Measurements from ENCODE around the gene MLIP. TPM values are rescaled to one million over a fixed set of nuclear protein-coding genes. Genes with fewer than 3 reads are reported as not detected.
"Not testable (repeated sequence)": the region's sequence is repeated elsewhere in the genome, so short reads cannot be mapped to it uniquely, and the experiment has no call there.

The MLIP gene, protein sequence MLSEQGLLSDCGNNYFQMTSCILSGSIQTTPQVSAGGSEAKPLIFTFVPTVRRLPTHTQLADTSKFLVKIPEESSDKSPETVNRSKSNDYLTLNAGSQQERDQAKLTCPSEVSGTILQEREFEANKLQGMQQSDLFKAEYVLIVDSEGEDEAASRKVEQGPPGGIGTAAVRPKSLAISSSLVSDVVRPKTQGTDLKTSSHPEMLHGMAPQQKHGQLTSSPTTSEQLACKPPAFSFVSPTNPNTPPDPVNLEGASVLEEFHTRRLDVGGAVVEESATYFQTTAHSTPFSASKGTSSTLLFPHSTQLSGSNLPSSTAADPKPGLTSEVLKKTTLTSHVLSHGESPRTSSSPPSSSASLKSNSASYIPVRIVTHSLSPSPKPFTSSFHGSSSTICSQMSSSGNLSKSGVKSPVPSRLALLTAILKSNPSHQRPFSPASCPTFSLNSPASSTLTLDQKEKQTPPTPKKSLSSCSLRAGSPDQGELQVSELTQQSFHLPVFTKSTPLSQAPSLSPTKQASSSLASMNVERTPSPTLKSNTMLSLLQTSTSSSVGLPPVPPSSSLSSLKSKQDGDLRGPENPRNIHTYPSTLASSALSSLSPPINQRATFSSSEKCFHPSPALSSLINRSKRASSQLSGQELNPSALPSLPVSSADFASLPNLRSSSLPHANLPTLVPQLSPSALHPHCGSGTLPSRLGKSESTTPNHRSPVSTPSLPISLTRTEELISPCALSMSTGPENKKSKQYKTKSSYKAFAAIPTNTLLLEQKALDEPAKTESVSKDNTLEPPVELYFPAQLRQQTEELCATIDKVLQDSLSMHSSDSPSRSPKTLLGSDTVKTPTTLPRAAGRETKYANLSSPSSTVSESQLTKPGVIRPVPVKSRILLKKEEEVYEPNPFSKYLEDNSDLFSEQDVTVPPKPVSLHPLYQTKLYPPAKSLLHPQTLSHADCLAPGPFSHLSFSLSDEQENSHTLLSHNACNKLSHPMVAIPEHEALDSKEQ
- not detected in 2 replicates for total RNA-seq (2014; rRNA removed; shearing (Covaris generic))

DNA sequence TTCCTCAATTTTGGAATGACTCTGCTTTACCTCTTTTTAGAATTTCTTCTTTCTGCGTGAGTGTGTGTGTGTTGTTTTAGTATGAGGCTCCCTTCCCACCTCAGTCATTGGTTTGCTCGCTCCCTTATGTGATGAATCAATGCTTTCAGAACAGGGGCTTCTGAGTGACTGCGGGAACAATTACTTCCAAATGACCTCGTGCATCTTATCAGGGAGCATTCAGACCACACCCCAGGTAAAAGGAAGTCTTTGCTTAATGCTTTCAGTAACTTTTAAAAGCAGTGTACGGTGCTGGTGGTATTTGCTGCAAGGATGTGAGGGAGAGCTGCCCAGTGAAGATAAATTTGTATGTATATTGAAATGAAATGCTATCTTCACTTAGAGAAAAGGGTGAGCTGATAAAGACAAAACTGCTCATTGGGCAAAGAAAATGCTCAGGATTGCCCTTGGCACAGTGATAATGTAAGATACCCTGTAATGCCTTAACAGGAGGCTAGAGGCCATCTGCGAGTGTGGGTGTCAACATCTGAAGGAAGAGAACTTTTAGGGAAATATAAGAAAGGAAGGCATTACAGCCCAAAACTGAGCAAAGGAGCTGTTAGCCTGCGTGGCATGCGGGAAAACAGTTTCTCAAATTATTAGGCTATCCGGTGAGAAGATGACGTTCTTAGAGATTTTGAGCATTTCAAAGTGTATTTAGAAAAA is at the start of gene MLIP:
Gene MLIP (plus strand): TSS at position 103 of the 705 bp plus-strand sequence. CDS start 37 bp downstream, at position 140.
- no peak for DNase-seq (ENCODE audit: low spot score)
- in situ Hi-C loops (cut with HindIII; ENCODE audit: low sequenced_read_pairs) = no loop called here

DNA sequence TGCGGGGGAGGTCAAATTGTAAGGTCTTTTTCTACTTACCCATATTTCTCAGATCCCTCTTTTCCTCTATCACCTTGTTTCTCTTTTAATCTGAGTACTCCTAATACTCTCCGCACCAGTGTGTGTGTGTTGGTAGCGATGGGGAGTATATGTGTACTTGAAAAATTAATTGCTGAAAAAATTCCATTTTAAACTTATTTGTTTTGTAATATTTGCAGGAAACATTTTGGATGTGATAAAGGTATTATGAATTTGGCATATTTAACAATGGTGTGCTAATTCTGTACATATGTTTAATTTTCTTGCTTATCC is 48.1 kb upstream of the MLIP start:
- DNase-seq (ENCODE audit: low spot score) = no peak
- in situ Hi-C loops (cut with HindIII; ENCODE audit: low sequenced_read_pairs) = no loop called here

DNA sequence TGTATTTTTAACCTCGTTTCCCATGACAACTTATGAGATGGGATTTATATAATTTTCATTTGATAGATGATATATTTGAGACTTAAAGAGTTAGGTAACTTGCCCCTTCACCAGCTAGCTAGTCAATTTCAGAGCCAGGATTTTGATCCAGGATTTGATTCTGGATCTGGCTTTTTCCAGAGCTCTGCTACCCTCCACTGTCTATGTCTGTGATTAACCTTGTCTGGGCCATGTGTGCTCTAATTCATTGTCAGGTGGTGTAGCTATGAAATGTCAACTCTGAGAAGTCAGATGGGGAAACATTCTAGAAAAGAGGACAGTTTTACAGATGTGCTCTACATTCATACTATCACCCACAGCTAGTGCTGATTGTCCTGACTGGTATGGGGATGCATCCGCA is 42.5 kb upstream of the MLIP start:
- in situ Hi-C loops (cut with HindIII; ENCODE audit: low sequenced_read_pairs) = no loop called here
- DNase-seq (ENCODE audit: low spot score) = no peak

DNA sequence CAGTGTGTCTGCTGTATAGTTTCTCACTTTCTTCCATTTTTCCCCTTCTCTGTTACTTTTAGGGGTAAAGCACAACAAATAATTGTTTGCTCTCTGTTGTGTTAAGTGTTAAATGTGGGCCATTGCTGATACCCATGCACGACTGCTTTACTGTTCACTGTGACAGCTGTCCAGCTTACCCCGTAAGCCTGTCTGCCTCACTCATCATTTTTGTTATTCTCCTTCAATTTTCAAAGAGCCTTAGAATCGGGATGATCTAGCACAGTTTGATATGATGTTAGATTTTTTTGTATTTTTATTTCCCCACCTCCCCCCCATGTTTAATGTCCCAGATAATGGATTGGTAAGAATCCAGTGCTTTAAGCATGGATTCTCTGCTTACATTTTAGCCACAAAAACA is 41.2 kb upstream of the MLIP start:
- in situ Hi-C loops (cut with HindIII; ENCODE audit: low sequenced_read_pairs) = no loop called here

DNA sequence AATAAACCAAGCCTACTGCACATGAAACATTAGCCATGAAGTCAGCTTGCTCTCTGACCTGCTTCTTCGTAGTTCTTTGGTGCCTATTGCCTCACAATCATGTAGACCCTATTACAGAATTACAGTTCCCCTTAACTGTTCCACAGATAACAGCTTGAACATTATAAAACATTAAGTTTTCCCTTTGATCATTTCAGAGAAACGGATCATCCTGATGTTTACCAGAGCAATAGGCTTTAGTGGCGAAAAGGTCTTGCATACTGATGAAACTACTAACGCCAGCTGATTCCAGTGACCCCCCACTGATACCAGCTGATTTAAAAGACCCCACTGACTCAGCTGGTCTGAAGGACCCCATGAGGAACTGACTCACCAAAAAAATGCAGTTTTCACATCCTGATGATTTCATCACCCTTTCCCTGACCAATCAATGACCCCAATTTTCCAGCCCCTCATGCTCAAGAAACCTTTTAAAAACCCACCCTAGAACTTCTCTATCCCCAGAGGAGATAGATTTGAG is 39.4 kb upstream of the MLIP start:
- in situ Hi-C loops (cut with HindIII; ENCODE audit: low sequenced_read_pairs) = no loop called here
- no peak for DNase-seq (ENCODE audit: low spot score)

More for the DNA sequence above, 41.2 kb upstream of the MLIP start:
- DNase-seq (ENCODE audit: low spot score) = no peak

DNA sequence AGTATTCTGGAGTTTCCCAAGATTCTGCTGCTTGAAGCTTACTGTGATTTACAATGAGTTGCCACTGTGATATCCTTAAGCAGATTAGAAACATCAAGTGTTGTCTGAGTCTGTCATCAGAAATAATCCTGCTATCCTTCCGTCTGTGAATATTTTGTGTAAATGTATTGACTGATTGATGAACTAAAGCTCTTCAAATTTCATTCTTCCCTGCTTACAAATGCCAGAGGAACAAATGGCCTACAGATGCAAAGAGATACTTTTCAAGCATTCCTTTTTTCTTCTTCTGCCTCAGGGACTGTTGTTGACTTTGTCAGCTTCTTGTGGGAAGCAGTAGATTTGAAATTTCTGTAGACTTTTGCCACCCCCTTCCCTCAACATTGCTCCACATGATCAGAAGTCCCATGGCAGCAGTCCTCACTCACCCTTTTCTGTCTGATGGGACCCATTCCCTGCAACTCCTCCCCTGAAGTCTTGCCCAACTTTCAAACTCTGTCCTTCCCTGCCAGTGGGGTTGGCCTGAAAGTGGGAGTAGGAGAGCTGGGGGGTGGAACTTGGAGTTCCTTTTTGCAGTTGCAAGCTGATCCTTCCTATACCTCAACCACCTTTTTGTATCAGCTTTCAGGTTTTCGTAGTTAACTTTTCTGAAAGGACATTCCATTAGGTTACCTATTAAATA is 38.5 kb upstream of the MLIP start:
- in situ Hi-C loops (cut with HindIII; ENCODE audit: low sequenced_read_pairs) = no loop called here
- no peak for DNase-seq (ENCODE audit: low spot score)

DNA sequence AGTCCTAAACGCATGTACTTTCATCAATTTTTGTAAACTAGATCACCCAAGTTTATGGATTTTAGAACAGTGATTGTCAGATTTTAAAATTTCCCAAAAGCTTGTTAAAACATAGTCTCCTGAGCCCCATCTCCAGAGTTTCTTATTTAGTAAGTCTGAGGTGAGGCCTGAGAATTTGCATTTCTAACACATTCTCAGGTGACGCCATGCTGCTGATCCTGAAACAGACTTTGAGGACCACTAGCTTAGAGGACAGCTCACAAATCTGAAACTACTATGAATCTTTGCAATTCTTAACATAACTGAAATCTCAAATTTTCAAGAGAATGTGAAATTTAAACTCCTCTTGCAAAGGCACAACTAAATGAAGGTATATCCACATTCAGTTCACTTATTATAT is 37.8 kb upstream of the MLIP start:
- in situ Hi-C loops (cut with HindIII; ENCODE audit: low sequenced_read_pairs) = no loop called here
- no peak for DNase-seq (ENCODE audit: low spot score)

DNA sequence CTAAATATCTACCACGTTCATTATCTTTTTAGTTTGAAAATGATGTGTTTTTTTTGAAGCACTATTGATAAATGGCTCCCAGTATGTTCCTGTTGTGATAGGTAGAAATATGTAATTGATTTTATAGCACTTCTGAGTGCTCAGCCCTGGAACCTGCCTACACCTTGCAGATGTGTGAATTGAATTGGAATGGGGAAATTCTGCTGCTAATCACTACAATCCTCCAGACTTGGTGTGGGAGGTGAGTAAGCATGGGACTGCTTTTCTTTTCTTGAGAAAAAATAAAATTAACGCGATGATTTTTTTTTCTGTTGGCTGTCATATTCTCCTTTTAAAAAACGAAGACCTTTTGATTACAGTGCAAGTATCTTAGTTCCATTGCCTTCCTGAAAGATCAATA is 37.1 kb upstream of the MLIP start:
- no peak for DNase-seq (ENCODE audit: low spot score)
- in situ Hi-C loops (cut with HindIII; ENCODE audit: low sequenced_read_pairs) = no loop called here

DNA sequence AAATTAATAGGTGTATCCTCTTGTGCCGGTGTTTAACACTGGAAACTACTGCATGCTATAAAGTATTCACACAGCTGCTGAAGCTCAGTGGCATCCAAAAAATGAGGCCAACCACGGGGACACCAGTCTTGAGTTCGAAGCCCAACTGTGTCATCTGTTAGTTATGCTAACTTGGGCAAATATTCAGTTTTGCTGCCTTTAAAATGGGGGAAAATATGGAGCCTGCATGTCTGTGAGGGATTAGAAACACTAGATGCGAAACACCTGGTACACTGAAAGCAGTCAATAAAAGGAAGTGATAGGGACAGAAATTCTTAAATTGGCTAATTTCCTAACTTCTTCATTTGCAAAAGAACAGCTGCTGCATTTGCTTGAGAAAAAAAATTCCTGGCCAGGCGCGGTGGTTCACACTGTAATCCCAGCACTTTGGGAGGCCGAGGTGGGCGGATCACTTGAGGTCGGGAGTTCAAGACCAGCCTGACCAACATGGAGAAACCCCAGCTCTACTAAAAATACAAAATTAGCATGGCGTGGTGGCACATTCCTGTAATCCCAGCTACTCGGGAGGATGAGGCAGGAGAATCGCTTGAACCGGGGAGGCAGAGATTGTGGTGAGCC is 36.6 kb upstream of the MLIP start:
- DNase-seq (ENCODE audit: low spot score) = no peak
- in situ Hi-C loops (cut with HindIII; ENCODE audit: low sequenced_read_pairs) = no loop called here

DNA sequence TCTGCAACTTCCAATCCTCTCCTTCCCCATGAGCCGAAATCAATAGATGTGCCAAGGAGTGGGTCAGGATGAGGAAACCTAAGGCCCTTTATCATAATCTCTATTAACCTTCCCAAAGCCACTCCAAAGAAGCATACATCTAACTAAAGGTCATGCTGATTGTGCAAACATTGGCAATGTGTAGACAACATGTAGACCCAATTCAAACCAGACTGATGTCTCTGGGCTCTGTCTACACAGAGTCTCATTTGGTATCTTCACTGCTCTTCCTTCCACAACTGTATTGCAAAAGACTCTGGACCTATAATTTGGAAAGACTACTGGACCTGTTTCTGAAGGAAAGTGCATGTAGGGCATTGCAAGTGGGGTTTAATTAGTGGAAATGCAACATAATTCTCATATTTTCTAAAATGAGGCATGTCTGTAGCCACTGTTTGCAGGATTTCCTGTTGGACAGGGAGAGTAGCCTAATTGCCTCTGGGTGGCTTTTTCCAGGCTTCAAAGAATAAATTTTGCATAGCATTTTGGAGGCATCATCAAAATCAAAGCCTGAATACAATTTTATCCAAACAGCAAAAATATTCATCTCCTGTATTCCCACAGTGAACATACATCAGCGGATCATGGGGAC is 35.0 kb upstream of the MLIP start:
- in situ Hi-C loops (cut with HindIII; ENCODE audit: low sequenced_read_pairs) = no loop called here
- DNase-seq (ENCODE audit: low spot score) = no peak

DNA sequence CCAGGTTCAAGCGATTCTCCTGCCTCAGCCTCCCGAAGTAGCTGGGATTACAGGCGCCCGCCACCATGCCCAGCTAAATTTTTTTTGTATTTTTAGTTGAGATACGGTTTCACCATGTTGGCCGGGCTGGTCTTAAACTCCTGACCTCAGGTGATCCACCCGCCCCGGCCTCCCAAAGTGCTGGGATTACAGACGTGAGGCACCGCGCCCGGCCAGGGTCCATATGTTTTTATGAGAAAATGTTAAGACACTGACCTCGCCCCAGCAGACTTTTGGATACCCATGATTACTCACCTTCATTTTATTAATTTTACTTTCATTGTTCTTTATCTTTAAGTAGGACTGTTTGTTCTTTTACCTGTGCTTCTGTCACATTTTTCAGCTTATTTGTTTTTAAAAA is 29.7 kb upstream of the MLIP start:
- in situ Hi-C loops (cut with HindIII; ENCODE audit: low sequenced_read_pairs); DNase-seq (ENCODE audit: low spot score): not testable (repeated sequence)

DNA sequence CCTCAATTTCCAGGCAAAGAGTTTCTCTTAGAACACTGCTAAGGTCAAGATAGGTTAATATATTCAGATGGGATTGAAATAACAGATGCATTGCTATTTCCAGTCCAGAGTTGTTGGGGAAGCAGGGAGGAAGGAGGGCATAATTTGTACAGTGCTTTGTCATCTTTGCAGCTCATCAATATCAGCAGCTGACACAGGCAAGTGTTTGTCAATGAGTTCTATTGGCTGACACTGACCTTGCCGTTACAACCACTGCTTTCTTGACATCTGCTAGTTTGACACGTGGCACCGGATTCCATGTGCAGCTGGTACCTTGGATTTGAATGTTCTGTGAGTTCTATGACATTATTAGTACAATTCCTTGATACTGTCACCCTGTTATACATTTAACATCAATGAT is 28.0 kb upstream of the MLIP start:
- no peak for DNase-seq (ENCODE audit: low spot score)

DNA sequence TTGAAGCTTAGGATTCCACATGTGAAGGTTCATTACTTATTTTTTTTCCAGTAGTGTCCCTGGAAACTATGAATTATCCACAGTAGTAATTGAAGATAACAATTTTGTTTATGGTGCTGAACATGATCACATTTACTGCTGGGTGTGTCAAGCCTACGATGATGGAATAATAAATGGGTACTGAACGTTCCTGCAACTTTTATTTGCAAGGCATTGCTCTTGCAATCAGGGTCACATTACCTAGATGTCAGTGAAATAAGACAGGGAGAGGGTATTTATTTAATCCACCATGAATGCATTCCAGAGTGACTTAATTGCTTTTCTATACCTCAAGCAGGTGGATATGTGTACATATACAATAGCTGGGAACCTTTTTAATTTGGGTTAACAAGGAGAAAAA is 27.0 kb upstream of the MLIP start:
- no peak for DNase-seq (ENCODE audit: low spot score)
- in situ Hi-C loops (cut with HindIII; ENCODE audit: low sequenced_read_pairs) = no loop called here

More for the DNA sequence above, 28.0 kb upstream of the MLIP start:
- in situ Hi-C loops (cut with HindIII; ENCODE audit: low sequenced_read_pairs) = no loop called here

DNA sequence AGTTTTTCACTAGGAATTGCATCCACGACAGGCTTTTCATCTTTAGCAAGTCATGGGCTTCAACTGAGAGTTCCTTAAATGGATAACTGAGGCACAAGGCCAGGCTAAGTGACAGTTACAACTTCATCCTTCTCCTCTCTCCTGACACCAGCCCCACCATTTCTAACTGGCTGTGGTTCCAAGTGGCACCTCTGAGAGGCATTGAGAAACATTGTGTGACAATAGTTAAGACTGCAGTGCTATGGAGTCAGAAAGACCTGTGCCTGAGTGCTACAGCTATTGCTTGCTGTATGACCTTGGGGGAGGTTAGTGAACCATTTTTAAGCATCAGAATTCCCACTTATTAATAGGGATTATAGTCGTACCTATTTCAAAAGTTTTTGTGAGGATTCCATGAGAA is 26.2 kb upstream of the MLIP start:
- DNase-seq (ENCODE audit: low spot score) = no peak
- in situ Hi-C loops (cut with HindIII; ENCODE audit: low sequenced_read_pairs) = no loop called here

DNA sequence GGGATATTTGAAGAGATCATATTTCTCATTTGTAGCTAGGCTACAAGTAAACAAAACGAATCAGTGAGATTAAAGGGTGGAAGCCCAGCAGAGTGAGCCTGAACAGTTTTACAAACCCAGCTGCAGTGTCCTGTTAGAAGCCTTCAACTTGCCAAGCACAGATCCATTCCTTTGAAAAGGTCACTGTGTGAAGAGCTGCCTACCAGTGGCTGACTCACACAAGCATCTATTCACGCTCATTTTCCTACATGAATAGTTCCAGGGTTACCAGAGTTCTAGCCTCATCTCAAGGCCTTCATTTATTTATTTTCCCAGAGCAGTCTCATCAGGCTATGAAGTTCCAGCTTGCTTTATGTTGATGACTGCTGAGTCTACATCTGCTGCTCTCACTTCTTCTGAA is 25.7 kb upstream of the MLIP start:
- in situ Hi-C loops (cut with HindIII; ENCODE audit: low sequenced_read_pairs) = no loop called here
- no peak for DNase-seq (ENCODE audit: low spot score)

DNA sequence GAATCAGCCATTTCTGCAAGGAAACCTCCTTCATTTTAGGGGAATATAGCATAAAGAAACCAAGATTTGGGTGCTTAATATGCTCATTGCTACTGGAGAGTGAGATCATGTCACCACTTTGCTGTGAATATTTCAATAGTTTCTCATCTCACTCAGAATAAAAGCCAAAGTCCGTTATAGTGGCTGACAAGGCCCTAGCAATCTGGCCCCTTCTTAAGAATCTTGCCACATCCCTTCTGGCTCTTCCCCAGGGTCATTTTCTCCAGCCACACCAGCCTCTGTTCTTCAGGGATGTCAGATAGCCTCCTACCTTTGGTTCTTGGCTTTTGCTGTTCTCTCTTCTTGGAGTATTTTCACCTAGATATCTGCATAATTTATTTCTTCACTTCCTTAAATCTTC is 24.8 kb upstream of the MLIP start:
- in situ Hi-C loops (cut with HindIII; ENCODE audit: low sequenced_read_pairs) = no loop called here
- no peak for DNase-seq (ENCODE audit: low spot score)

DNA sequence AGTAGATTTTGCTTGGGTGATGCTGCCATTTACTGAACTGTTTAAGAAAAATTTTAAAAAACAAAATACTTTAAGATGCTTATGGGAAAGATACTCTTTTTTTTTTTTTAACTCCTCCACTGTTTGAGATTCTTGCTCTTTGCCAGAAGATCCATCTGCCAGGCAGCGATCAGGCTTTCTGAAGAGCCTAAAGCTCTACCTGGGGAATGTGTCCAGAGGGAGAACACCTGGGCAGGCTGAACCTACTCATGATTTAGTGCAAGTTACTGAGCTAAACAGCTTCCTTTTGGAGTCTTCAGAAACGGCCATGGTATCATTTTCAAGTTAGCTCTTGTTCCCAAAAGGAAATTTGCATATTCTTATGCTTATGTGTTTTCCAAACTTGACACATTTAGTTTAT is 23.5 kb upstream of the MLIP start:
- DNase-seq (ENCODE audit: low spot score) = no peak
- in situ Hi-C loops (cut with HindIII; ENCODE audit: low sequenced_read_pairs) = no loop called here

DNA sequence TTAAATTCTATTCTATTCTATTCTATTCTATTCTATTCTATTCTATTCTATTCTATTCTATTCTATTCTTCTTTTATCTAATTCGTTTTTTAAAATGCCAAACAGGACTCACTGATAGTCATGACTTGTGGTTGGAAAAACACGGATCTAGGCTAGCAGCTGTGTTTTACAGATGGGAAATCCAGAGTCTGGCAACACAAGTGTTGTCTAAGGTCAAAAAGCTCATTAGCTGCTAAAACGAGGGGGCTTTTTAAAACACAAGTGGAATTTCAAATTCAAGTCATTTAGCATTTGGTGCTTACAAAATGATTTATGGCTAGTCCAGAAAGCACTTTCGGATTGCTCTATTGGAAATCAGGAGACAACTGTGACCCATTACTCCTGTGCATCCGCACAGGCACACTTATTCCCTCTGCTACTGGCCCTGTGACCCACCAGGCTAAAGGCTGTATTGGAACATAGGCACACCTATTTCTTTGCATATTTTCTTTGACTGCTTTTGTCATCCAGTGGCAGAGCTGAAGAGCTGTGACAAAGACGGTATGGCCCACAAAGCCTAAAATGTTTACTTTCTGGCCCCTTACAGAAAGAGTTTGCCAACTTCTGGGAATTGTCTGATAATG is 17.8 kb upstream of the MLIP start:
- DNase-seq (ENCODE audit: low spot score) = no peak
- in situ Hi-C loops (cut with HindIII; ENCODE audit: low sequenced_read_pairs) = no loop called here

Data from G401 (cell line).